SU-DHL-6 (cell line): Measurements from ENCODE around the gene TRPV2.

Source experiments
- H2AFZ ChIP-seq: fragments of 200-600 bp; sonication (generic); 2 replicates; pipeline ENCODE4 v1.6.1; 2014; ENCODE audit warnings: low read depth, mild to moderate bottlenecking, moderate library complexity, mixed read lengths, antibody characterized with exemption, low read length; ENCODE audit not compliant: severe bottlenecking
- H3F3A ChIP-seq: fragments of 200-600 bp; shearing (Covaris generic); 2 replicates; pipeline ENCODE4 v1.6.0; 2016; ENCODE audit warnings: antibody characterized with exemption, mild to moderate bottlenecking; ENCODE audit not compliant: insufficient read depth
- H3K27ac ChIP-seq: fragments of 200-600 bp; sonication (generic); 2 replicates; pipeline ENCODE4 v1.5.1; 2016; ENCODE audit warnings: low read depth, mild to moderate bottlenecking, low read length, moderate library complexity, mixed read lengths
- H3K27me3 ChIP-seq: fragments of 200-600 bp; sonication (generic), shearing (Covaris generic); 2 replicates; pipeline ENCODE4 v1.6.0; 2014; ENCODE audit warnings: mild to moderate bottlenecking, low read length
- H3K36me3 ChIP-seq: fragments of 200-600 bp; sonication (generic); 2 replicates; pipeline ENCODE4 v1.6.1; 2014; ENCODE audit warnings: mild to moderate bottlenecking, low read length, mixed read lengths
- H3K4me2 ChIP-seq: fragments of 300-600, 200-600 bp; shearing (Covaris generic), sonication (generic); 2 replicates; pipeline ENCODE4 v1.6.0; 2014; ENCODE audit warnings: low read length, low read depth, mild to moderate bottlenecking; ENCODE audit not compliant: poor library complexity, severe bottlenecking
- H3K4me3 ChIP-seq: fragments of 200-600 bp; sonication (generic); 2 replicates; pipeline ENCODE4 v1.5.1; 2014; ENCODE audit warnings: antibody characterized with exemption, low read length, mild to moderate bottlenecking, mixed read lengths; ENCODE audit not compliant: insufficient read depth, poor library complexity, severe bottlenecking
- H3K79me2 ChIP-seq: fragments of 200-600 bp; sonication (generic); 2 replicates; pipeline ENCODE4 v1.6.1; 2014; ENCODE audit warnings: mild to moderate bottlenecking, low read length, moderate library complexity; ENCODE audit not compliant: insufficient read depth
- H3K9ac ChIP-seq: fragments of 200-600 bp; sonication (generic); 2 replicates; pipeline ENCODE4 v1.7.0; 2014; ENCODE audit warnings: mild to moderate bottlenecking, low read length
- H3K9me2 ChIP-seq: fragments of 200-600 bp; sonication (generic); replicated peaks from 2 replicates; pipeline ENCODE4 v1.6.1; 2014; ENCODE audit warnings: low read length; ENCODE audit not compliant: insufficient read depth
- H3K9me3 ChIP-seq: fragments of 200-600 bp; sonication (generic); 2 replicates; pipeline ENCODE4 v1.6.1; 2014; ENCODE audit warnings: low read length, mixed read lengths; ENCODE audit not compliant: insufficient read depth
- H4K20me1 ChIP-seq: fragments of 200-600 bp; sonication (generic); 2 replicates; pipeline ENCODE4 v1.6.1; 2014; ENCODE audit warnings: low read depth, mild to moderate bottlenecking, antibody characterized with exemption, low read length, moderate library complexity, mixed read lengths
- EZH2phosphoT487 ChIP-seq: fragments of 200-600 bp; sonication (generic), shearing (Covaris generic); conservative IDR thresholded peaks from 2 replicates; pipeline ENCODE4 v1.6.1; 2018; ENCODE audit warnings: mild to moderate bottlenecking, antibody characterized with exemption, low read length, moderate library complexity, mixed read lengths
- TF ChIP-seq, protein P1 (sequence below): fragments of 200-600 bp; sonication (generic); IDR thresholded peaks from one replicate; pipeline ENCODE4 v1.5.1; 2017; ENCODE audit warnings: antibody characterized with exemption, mild to moderate bottlenecking, low read length, moderate library complexity; ENCODE audit not compliant: insufficient read depth, poor library complexity, severe bottlenecking

Gene TRPV2

DNA sequence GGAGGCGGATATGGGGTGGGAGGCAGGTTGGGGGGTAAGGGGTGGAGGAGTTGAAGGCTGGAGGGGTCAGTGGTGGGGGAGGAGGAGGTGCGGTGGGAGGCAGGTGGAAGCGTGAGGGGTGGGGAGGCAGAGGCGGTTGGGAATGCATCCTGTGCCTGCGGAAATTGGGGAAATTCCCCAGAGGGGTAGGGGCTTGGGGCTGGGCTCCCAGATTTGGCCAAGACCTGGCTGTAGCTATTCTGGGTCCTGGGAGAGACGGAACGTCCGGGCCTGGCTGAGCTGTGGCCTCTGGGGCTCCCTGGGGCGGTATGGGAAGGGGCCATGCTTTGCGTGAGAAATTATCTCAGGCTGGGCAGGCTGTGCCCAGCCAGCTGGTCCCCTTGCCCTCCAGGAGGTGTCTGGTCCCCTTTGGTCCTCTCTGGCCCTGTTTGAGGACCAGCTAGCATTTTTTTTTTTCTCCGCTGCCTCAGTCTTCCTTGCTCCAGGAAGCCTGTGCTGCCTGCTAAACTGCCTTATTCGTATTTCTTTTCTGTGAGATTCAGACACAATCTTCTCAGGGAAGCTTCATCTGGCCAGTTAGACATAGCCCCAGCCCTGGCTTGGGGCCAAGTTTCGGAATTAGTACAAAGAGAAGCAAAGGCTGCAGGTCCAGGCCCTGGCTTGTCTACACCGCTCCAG, 7.3 kb upstream of the TRPV2 start:
- Histone ChIP-seq H2AFZ (no peak overlapping the region), H3K27ac (no peak overlapping the region; the same call in 1 of the 2 replicates), H3K4me2 (no peak overlapping the region), H3K79me2 (no peaks in the 10 kb centered on the region), H3F3A (peaks cover 8% of the 10 kb centered on the region), H3K9ac (no peak overlapping the region), H4K20me1 (no peaks in the 10 kb centered on the region), H3K9me2 (no peaks in the 10 kb centered on the region), H3K36me3 (no peaks in the 10 kb centered on the region), H3K4me3 (no peak overlapping the region), H3K27me3 (no peaks in the 10 kb centered on the region), H3K9me3 (no peaks in the 10 kb centered on the region)
- TF ChIP-seq, protein P1, sequence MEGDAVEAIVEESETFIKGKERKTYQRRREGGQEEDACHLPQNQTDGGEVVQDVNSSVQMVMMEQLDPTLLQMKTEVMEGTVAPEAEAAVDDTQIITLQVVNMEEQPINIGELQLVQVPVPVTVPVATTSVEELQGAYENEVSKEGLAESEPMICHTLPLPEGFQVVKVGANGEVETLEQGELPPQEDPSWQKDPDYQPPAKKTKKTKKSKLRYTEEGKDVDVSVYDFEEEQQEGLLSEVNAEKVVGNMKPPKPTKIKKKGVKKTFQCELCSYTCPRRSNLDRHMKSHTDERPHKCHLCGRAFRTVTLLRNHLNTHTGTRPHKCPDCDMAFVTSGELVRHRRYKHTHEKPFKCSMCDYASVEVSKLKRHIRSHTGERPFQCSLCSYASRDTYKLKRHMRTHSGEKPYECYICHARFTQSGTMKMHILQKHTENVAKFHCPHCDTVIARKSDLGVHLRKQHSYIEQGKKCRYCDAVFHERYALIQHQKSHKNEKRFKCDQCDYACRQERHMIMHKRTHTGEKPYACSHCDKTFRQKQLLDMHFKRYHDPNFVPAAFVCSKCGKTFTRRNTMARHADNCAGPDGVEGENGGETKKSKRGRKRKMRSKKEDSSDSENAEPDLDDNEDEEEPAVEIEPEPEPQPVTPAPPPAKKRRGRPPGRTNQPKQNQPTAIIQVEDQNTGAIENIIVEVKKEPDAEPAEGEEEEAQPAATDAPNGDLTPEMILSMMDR = no peak
- no peak for TF ChIP-seq EZH2phosphoT487

DNA sequence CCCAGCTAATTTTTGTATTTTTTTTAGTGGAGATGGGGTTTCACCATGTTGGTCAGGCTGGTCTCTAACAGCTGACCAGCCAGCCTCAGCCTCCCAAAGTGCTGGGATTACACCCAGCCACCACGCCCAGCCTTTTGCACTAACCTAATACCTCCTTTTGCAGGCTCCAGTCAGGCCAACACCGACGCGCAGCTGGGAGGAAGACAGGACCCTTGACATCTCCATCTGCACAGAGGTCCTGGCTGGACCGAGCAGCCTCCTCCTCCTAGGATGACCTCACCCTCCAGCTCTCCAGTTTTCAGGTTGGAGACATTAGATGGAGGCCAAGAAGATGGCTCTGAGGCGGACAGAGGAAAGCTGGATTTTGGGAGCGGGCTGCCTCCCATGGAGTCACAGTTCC, 2.0 kb downstream of the TRPV2 start:
- H4K20me1 ChIP-seq = no peaks in the 10 kb centered on the region
- no peaks in the 10 kb centered on the region for H3K9me3 ChIP-seq
- no peak overlapping the region for H2AFZ ChIP-seq
- H3F3A ChIP-seq = no peaks in the 10 kb centered on the region
- H3K79me2 ChIP-seq = no peaks in the 10 kb centered on the region
- H3K36me3 ChIP-seq = no peaks in the 10 kb centered on the region
- H3K27ac ChIP-seq = no peak overlapping the region
- no peak overlapping the region for H3K9ac ChIP-seq
- no peaks in the 10 kb centered on the region for H3K27me3 ChIP-seq
- no peak overlapping the region for H3K4me2 ChIP-seq
- TF ChIP-seq, protein P1 = no peak
- TF ChIP-seq EZH2phosphoT487 = no peak
- H3K9me2 ChIP-seq = no peaks in the 10 kb centered on the region
- H3K4me3 ChIP-seq = no peak overlapping the region

- H3K4me2 ChIP-seq = no peak overlapping the region
- no peak overlapping the region for H3K9ac ChIP-seq
- no peak overlapping the region for H3K27ac ChIP-seq
- TF ChIP-seq EZH2phosphoT487 = no peak
- TF ChIP-seq, protein P1 = no peak
- H3F3A ChIP-seq = no peaks in the 10 kb centered on the region
- no peaks in the 10 kb centered on the region for H3K9me3 ChIP-seq
- H3K79me2 ChIP-seq = no peaks in the 10 kb centered on the region
- no peaks in the 10 kb centered on the region for H3K9me2 ChIP-seq
- no peak overlapping the region for H2AFZ ChIP-seq
- no peaks in the 10 kb centered on the region for H4K20me1 ChIP-seq
- H3K4me3 ChIP-seq = no peak overlapping the region
- H3K36me3 ChIP-seq = no peaks in the 10 kb centered on the region
- no peaks in the 10 kb centered on the region for H3K27me3 ChIP-seq
Observed at GRCh38 chr17:16417896-16418684, 2.7 kb downstream of the TRPV2 start.
